Mammary epithelial cell (primary cell): ENCODE measurements around the gene SLCO3A1.

Source experiments
- EZH2 ChIP-seq: IDR thresholded peaks from 2 replicates; pipeline ENCODE4 v1.6.1; 2012; ENCODE audit warnings: low read length, inconsistent platforms, borderline replicate concordance
- TF ChIP-seq, protein P1 (sequence below), 2 donors: IDR thresholded peaks in 1 of 2; conservative IDR thresholded peaks in 1 of 2; 2 replicates each; pipeline ENCODE4 v1.5.1; 2011 to 2012; ENCODE audit warnings: inconsistent platforms in 2 of 2, low read length in 2 of 2, mild to moderate bottlenecking in 2 of 2, control low read depth in 1 of 2, low read depth in 1 of 2; ENCODE audit not compliant: insufficient read depth in 1 of 2; ENCODE audit errors: extremely low read depth in 1 of 2

GRCh38 chr15:92009162-92009561, 155.7 kb downstream of the SLCO3A1 start:
- TF ChIP-seq, protein P1, sequence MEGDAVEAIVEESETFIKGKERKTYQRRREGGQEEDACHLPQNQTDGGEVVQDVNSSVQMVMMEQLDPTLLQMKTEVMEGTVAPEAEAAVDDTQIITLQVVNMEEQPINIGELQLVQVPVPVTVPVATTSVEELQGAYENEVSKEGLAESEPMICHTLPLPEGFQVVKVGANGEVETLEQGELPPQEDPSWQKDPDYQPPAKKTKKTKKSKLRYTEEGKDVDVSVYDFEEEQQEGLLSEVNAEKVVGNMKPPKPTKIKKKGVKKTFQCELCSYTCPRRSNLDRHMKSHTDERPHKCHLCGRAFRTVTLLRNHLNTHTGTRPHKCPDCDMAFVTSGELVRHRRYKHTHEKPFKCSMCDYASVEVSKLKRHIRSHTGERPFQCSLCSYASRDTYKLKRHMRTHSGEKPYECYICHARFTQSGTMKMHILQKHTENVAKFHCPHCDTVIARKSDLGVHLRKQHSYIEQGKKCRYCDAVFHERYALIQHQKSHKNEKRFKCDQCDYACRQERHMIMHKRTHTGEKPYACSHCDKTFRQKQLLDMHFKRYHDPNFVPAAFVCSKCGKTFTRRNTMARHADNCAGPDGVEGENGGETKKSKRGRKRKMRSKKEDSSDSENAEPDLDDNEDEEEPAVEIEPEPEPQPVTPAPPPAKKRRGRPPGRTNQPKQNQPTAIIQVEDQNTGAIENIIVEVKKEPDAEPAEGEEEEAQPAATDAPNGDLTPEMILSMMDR (conservative IDR thresholded peaks at IDR 0.05 in 1 of 2, IDR thresholded peaks at IDR 0.05 in 1 of 2; ENCODE audit: extremely low read depth in 1 of 2, insufficient read depth in 1 of 2, low read depth in 1 of 2, low read length in 2 of 2): no peak
- no peak for TF ChIP-seq EZH2
